Stimulated activated naive CD8-positive, alpha-beta T cell treated with anti-CD3 and anti-CD28 coated beads, Interleukin-15, Interleukin-2, amounts not matched to agents 100 ng/mL and 50 ng/mL, for 24 hours (primary cell): ENCODE measurements around the gene EHMT1.
"Not testable (repeated sequence)": the region's sequence is repeated elsewhere in the genome, so short reads cannot be mapped to it uniquely, and the experiment has no call there.

Experiments used
- H3K27ac Mint-ChIP-seq: one replicate; pipeline ENCODE4 v1.8.0; 2021; ENCODE audit warnings: mild to moderate bottlenecking, mixed read lengths
- H3K27me3 Mint-ChIP-seq: one replicate; pipeline ENCODE4 v1.8.0; 2021; ENCODE audit warnings: mixed read lengths
- H3K36me3 Mint-ChIP-seq: one replicate; pipeline ENCODE4 v1.8.0; 2021; ENCODE audit warnings: low read depth, mixed read lengths
- H3K4me1 Mint-ChIP-seq: one replicate; pipeline ENCODE4 v1.8.0; 2021; ENCODE audit warnings: low read depth, mixed read lengths
- H3K4me3 Mint-ChIP-seq: one replicate; pipeline ENCODE4 v1.8.0; 2021; ENCODE audit warnings: mild to moderate bottlenecking, mixed read lengths
- H3K9me3 Mint-ChIP-seq: one replicate; pipeline ENCODE4 v1.8.0; 2021; ENCODE audit warnings: mixed read lengths

EHMT1 gene

GRCh38 chr9:137772281-137772873 lies 153.6 kb downstream of the EHMT1 start:
- no peak overlapping the region for H3K27ac Mint-ChIP-seq
- no peak overlapping the region for H3K4me3 Mint-ChIP-seq
- peaks cover 3% of the 10 kb centered on the region for H3K9me3 Mint-ChIP-seq
- H3K36me3 Mint-ChIP-seq = peaks cover 46% of the 10 kb centered on the region
- H3K4me1 Mint-ChIP-seq = no peaks in the 10 kb centered on the region
- no peaks in the 10 kb centered on the region for H3K27me3 Mint-ChIP-seq

- peaks cover 3% of the 10 kb centered on the region for H3K9me3 Mint-ChIP-seq
- H3K27me3 Mint-ChIP-seq = no peaks in the 10 kb centered on the region
- peaks cover 41% of the 10 kb centered on the region for H3K36me3 Mint-ChIP-seq
- H3K4me1 Mint-ChIP-seq = no peaks in the 10 kb centered on the region
- H3K27ac Mint-ChIP-seq = no peak overlapping the region
- no peak overlapping the region for H3K4me3 Mint-ChIP-seq
Measured at GRCh38 chr9:137774775-137775386, 156.1 kb downstream of the EHMT1 start.

GRCh38 chr9:137776306-137776995 lies 157.6 kb downstream of the EHMT1 start:
- Mint-ChIP-seq H3K9me3 (no peaks in the 10 kb centered on the region), H3K4me1 (no peaks in the 10 kb centered on the region), H3K36me3 (peaks cover 28% of the 10 kb centered on the region), H3K27me3 (no peaks in the 10 kb centered on the region), H3K27ac (no peak overlapping the region), H3K4me3 (no peak overlapping the region)

- Mint-ChIP-seq H3K36me3 (peaks cover 30% of the 10 kb centered on the region), H3K4me1 (no peaks in the 10 kb centered on the region), H3K27ac (no peak overlapping the region), H3K4me3 (no peak overlapping the region), H3K27me3 (no peaks in the 10 kb centered on the region), H3K9me3 (no peaks in the 10 kb centered on the region)
Measured at GRCh38 chr9:137777761-137778160, 159.0 kb downstream of the EHMT1 start.

GRCh38 chr9:137778336-137778735 lies 159.5 kb downstream of the EHMT1 start:
- Mint-ChIP-seq H3K36me3 (peaks cover 34% of the 10 kb centered on the region), H3K4me1 (no peaks in the 10 kb centered on the region), H3K27me3 (no peaks in the 10 kb centered on the region), H3K4me3 (no peak overlapping the region), H3K9me3 (no peaks in the 10 kb centered on the region), H3K27ac (peak overlapping the region; percentile 41)

- H3K4me3 Mint-ChIP-seq = no peak overlapping the region
- H3K27ac Mint-ChIP-seq = peak overlapping the region; percentile 41
- no peaks in the 10 kb centered on the region for H3K4me1 Mint-ChIP-seq
- H3K36me3 Mint-ChIP-seq = peaks cover 40% of the 10 kb centered on the region
- H3K9me3 Mint-ChIP-seq = no peaks in the 10 kb centered on the region
- no peaks in the 10 kb centered on the region for H3K27me3 Mint-ChIP-seq
Measured at GRCh38 chr9:137778914-137779313, 160.1 kb downstream of the EHMT1 start.

- peaks cover 44% of the 10 kb centered on the region for H3K36me3 Mint-ChIP-seq
- H3K4me1 Mint-ChIP-seq, H3K9me3 Mint-ChIP-seq, H3K27me3 Mint-ChIP-seq, H3K4me3 Mint-ChIP-seq, H3K27ac Mint-ChIP-seq: not testable (repeated sequence)
Measured at GRCh38 chr9:137780031-137780430, 161.2 kb downstream of the EHMT1 start.

GRCh38 chr9:137781906-137782585 lies 163.2 kb downstream of the EHMT1 start:
- H3K9me3 Mint-ChIP-seq = no peaks in the 10 kb centered on the region
- peaks cover 49% of the 10 kb centered on the region for H3K36me3 Mint-ChIP-seq
- H3K27me3 Mint-ChIP-seq = no peaks in the 10 kb centered on the region
- H3K4me1 Mint-ChIP-seq = no peaks in the 10 kb centered on the region
- no peak overlapping the region for H3K27ac Mint-ChIP-seq
- H3K4me3 Mint-ChIP-seq = no peak overlapping the region

- Mint-ChIP-seq H3K36me3 (peaks cover 43% of the 10 kb centered on the region), H3K27me3 (no peaks in the 10 kb centered on the region), H3K4me1 (peaks cover 4% of the 10 kb centered on the region), H3K9me3 (no peaks in the 10 kb centered on the region), H3K4me3 (no peak overlapping the region), H3K27ac (no peak overlapping the region)
Measured at GRCh38 chr9:137783521-137783920, 164.7 kb downstream of the EHMT1 start.

GRCh38 chr9:137784046-137784445 lies 165.2 kb downstream of the EHMT1 start:
- no peak overlapping the region for H3K27ac Mint-ChIP-seq
- H3K4me1 Mint-ChIP-seq = peaks cover 4% of the 10 kb centered on the region
- peaks cover 38% of the 10 kb centered on the region for H3K36me3 Mint-ChIP-seq
- H3K4me3 Mint-ChIP-seq = no peak overlapping the region
- no peaks in the 10 kb centered on the region for H3K9me3 Mint-ChIP-seq
- no peaks in the 10 kb centered on the region for H3K27me3 Mint-ChIP-seq

GRCh38 chr9:137784641-137785513 lies 166.1 kb downstream of the EHMT1 start:
- H3K4me3 Mint-ChIP-seq = no peak overlapping the region
- H3K36me3 Mint-ChIP-seq = peaks cover 37% of the 10 kb centered on the region
- H3K9me3 Mint-ChIP-seq = no peaks in the 10 kb centered on the region
- no peak overlapping the region for H3K27ac Mint-ChIP-seq
- no peaks in the 10 kb centered on the region for H3K27me3 Mint-ChIP-seq
- peaks cover 4% of the 10 kb centered on the region for H3K4me1 Mint-ChIP-seq

GRCh38 chr9:137785704-137786161 lies 166.9 kb downstream of the EHMT1 start:
- Mint-ChIP-seq H3K27ac (no peak overlapping the region), H3K36me3 (peaks cover 40% of the 10 kb centered on the region), H3K9me3 (no peaks in the 10 kb centered on the region), H3K4me3 (no peak overlapping the region), H3K4me1 (peaks cover 4% of the 10 kb centered on the region), H3K27me3 (no peaks in the 10 kb centered on the region)

- H3K4me3 Mint-ChIP-seq = no peak overlapping the region
- H3K9me3 Mint-ChIP-seq = no peaks in the 10 kb centered on the region
- H3K27ac Mint-ChIP-seq = no peak overlapping the region
- H3K4me1 Mint-ChIP-seq = peaks cover 4% of the 10 kb centered on the region
- H3K36me3 Mint-ChIP-seq = peaks cover 46% of the 10 kb centered on the region
- no peaks in the 10 kb centered on the region for H3K27me3 Mint-ChIP-seq
Measured at GRCh38 chr9:137786511-137786920, 167.7 kb downstream of the EHMT1 start.

- no peak overlapping the region for H3K4me3 Mint-ChIP-seq
- H3K27me3 Mint-ChIP-seq = no peaks in the 10 kb centered on the region
- H3K4me1 Mint-ChIP-seq = peaks cover 4% of the 10 kb centered on the region
- H3K36me3 Mint-ChIP-seq = peaks cover 51% of the 10 kb centered on the region
- H3K9me3 Mint-ChIP-seq = no peaks in the 10 kb centered on the region
- no peak overlapping the region for H3K27ac Mint-ChIP-seq
Measured at GRCh38 chr9:137787381-137787780, 168.6 kb downstream of the EHMT1 start.
